ENCODE results near the gene CERS6.

GRCh38 chr2:168608796-168609195 is 152.7 kb downstream of the CERS6 start:
- TF ChIP-seq ZFP30 (CRISPR knock-in tag; IDR thresholded peaks at IDR 0.05) (no peak), CSDC2 (CRISPR knock-in tag; IDR thresholded peaks at IDR 0.05) (no peak), CREB5 (CRISPR knock-in tag; IDR thresholded peaks at IDR 0.05; ENCODE audit: low read depth) (no peak), PATZ1 (CRISPR knock-in tag; IDR thresholded peaks at IDR 0.05; ENCODE audit: borderline replicate concordance) (no peak), POU6F1 (CRISPR knock-in tag; IDR thresholded peaks at IDR 0.05; ENCODE audit: borderline replicate concordance, low read depth) (no peak), ZNF70 (CRISPR knock-in tag; IDR thresholded peaks at IDR 0.05) (no peak), ZFP3 (CRISPR knock-in tag; IDR thresholded peaks at IDR 0.05) (no peak), RARB (CRISPR knock-in tag; IDR thresholded peaks at IDR 0.05) (no peak), TCF4 (CRISPR knock-in tag; IDR thresholded peaks at IDR 0.05; ENCODE audit: borderline replicate concordance) (no peak), ESRRG (CRISPR knock-in tag; IDR thresholded peaks at IDR 0.05) (no peak), ZC3H10 (CRISPR knock-in tag; IDR thresholded peaks at IDR 0.05) (no peak), ARNTL (CRISPR knock-in tag; IDR thresholded peaks at IDR 0.05; ENCODE audit: borderline replicate concordance, low read depth) (no peak)
